ENCODE measurements around the gene PROM2. TPM values are rescaled to one million over a fixed set of nuclear protein-coding genes. Genes with fewer than 3 reads are reported as not detected.

The PROM2 gene
- total RNA-seq, 2 donors from 2014 or later = 2.2 to 2.3 TPM

DNA sequence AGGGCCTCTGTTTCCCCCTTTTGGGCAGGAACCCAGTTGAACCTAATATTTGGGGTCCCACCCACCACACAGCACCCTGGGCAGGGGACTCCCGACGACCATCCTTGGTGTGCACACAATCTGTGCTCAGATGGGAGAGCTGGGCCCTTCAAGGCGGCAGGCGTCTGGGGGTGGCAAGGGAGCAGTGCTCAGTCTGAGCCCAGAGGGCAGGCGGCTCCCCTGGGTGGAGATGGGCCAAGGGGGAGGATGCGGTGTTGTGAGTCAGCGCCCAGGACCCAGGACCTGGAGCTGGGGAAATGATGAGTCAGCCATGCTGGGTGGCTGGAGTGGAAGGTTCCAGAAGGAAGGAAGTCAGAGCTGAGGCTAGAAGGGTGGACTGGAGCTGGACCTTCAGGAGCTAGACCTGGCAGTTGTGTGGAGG, 3.8 kb downstream of the PROM2 start:
- H3K27ac ChIP-seq (ENCODE audit: low read depth, low read length) = no peak overlapping the region
- TF ChIP-seq, protein P1, sequence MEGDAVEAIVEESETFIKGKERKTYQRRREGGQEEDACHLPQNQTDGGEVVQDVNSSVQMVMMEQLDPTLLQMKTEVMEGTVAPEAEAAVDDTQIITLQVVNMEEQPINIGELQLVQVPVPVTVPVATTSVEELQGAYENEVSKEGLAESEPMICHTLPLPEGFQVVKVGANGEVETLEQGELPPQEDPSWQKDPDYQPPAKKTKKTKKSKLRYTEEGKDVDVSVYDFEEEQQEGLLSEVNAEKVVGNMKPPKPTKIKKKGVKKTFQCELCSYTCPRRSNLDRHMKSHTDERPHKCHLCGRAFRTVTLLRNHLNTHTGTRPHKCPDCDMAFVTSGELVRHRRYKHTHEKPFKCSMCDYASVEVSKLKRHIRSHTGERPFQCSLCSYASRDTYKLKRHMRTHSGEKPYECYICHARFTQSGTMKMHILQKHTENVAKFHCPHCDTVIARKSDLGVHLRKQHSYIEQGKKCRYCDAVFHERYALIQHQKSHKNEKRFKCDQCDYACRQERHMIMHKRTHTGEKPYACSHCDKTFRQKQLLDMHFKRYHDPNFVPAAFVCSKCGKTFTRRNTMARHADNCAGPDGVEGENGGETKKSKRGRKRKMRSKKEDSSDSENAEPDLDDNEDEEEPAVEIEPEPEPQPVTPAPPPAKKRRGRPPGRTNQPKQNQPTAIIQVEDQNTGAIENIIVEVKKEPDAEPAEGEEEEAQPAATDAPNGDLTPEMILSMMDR (conservative IDR thresholded peaks at IDR 0.05) = no peak
- H3K27me3 Mint-ChIP-seq (ENCODE audit: insufficient read depth) = no peaks in the 10 kb centered on the region
- no peak for DNase-seq
- H3K4me3 Mint-ChIP-seq = no peak overlapping the region
- no peaks in the 10 kb centered on the region for H3K27me3 ChIP-seq (ENCODE audit: control insufficient read depth, insufficient read depth, low read length, poor library complexity, severe bottlenecking)
- no peaks in the 10 kb centered on the region for H3K4me1 Mint-ChIP-seq
- H3K36me3 Mint-ChIP-seq (ENCODE audit: low read depth) = no peaks in the 10 kb centered on the region
- H3K9ac ChIP-seq (ENCODE audit: extremely low read depth, low read length, poor library complexity, severe bottlenecking) = no peak overlapping the region
- 94 to 95% methylated on average over 3 to 7 of the region's 7 CpGs for WGBS, 2 experiments (ENCODE audit: insufficient coverage in 1 of 2, insufficient read length in 1 of 2)
- H3K9me3 ChIP-seq (ENCODE audit: control insufficient read depth, low read length) = no peaks in the 10 kb centered on the region
- no peaks in the 10 kb centered on the region for H3K4me1 ChIP-seq (ENCODE audit: control insufficient read depth, insufficient read depth, low read length)
- no peak overlapping the region for H3K4me3 ChIP-seq (ENCODE audit: low read length)
- H3K9me3 Mint-ChIP-seq = no peaks in the 10 kb centered on the region
- no peaks in the 10 kb centered on the region for H3K36me3 ChIP-seq (ENCODE audit: control insufficient read depth, insufficient read depth, low read length)
- H3K27ac Mint-ChIP-seq = no peak overlapping the region

GRCh38 chr2:95278637-95279225, 4.5 kb downstream of the PROM2 start:
- H3K4me3 Mint-ChIP-seq = no peak overlapping the region
- TF ChIP-seq, protein P1 (conservative IDR thresholded peaks at IDR 0.05) = no peak
- 86 to 100% methylated on average over 3 to 11 of the region's 12 CpGs for WGBS, 2 experiments (ENCODE audit: insufficient coverage in 1 of 2, insufficient read length in 1 of 2)
- no peaks in the 10 kb centered on the region for H3K9me3 ChIP-seq (ENCODE audit: control insufficient read depth, low read length)
- no peak for DNase-seq
- no peaks in the 10 kb centered on the region for H3K9me3 Mint-ChIP-seq
- no peak overlapping the region for H3K27ac ChIP-seq (ENCODE audit: low read depth, low read length)
- no peak overlapping the region for H3K4me3 ChIP-seq (ENCODE audit: low read length)
- no peaks in the 10 kb centered on the region for H3K36me3 Mint-ChIP-seq (ENCODE audit: low read depth)
- no peaks in the 10 kb centered on the region for H3K36me3 ChIP-seq (ENCODE audit: control insufficient read depth, insufficient read depth, low read length)
- no peaks in the 10 kb centered on the region for H3K27me3 Mint-ChIP-seq (ENCODE audit: insufficient read depth)
- no peaks in the 10 kb centered on the region for H3K4me1 ChIP-seq (ENCODE audit: control insufficient read depth, insufficient read depth, low read length)
- H3K27me3 ChIP-seq (ENCODE audit: control insufficient read depth, insufficient read depth, low read length, poor library complexity, severe bottlenecking) = no peaks in the 10 kb centered on the region
- no peak overlapping the region for H3K9ac ChIP-seq (ENCODE audit: extremely low read depth, low read length, poor library complexity, severe bottlenecking)
- H3K4me1 Mint-ChIP-seq = no peaks in the 10 kb centered on the region
- H3K27ac Mint-ChIP-seq = no peak overlapping the region

DNA sequence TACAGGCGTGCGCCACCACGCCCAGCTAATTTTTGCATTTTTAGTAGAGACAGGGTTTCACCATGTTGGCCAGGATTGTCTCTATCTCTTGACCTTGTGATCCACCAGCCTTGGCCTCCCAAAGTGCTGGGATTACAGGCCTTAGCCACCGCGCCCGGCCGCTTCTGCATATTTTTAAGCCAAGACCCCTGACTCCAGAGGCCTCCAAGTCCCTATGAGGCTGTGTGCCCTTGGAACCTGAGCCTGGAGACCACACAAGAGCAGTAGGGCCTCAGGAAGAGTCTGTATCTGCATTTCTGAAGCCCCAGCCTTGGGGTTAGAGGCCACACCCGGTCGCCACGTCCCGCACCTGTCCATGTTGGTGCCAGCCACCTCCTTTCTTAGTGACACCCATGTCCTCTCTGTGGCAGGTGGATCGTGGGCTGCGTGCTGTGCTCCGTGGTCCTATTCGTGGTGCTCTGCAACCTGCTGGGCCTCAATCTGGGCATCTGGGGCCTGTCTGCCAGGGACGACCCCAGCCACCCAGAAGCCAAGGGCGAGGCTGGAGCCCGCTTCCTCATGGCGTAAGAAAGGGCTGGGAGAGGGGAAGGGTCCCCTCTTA, 5.3 kb downstream of the PROM2 start:
- H3K36me3 Mint-ChIP-seq (ENCODE audit: low read depth) = no peaks in the 10 kb centered on the region
- H3K9me3 ChIP-seq (ENCODE audit: control insufficient read depth, low read length) = no peaks in the 10 kb centered on the region
- H3K27ac ChIP-seq (ENCODE audit: low read depth, low read length) = no peak overlapping the region
- no peaks in the 10 kb centered on the region for H3K4me1 Mint-ChIP-seq
- no peaks in the 10 kb centered on the region for H3K27me3 Mint-ChIP-seq (ENCODE audit: insufficient read depth)
- TF ChIP-seq, protein P1 (conservative IDR thresholded peaks at IDR 0.05) = no peak
- H3K27me3 ChIP-seq (ENCODE audit: control insufficient read depth, insufficient read depth, low read length, poor library complexity, severe bottlenecking) = no peaks in the 10 kb centered on the region
- H3K4me1 ChIP-seq (ENCODE audit: control insufficient read depth, insufficient read depth, low read length) = no peaks in the 10 kb centered on the region
- H3K9ac ChIP-seq (ENCODE audit: extremely low read depth, low read length, poor library complexity, severe bottlenecking) = no peak overlapping the region
- no peak for DNase-seq
- no peak overlapping the region for H3K27ac Mint-ChIP-seq
- H3K4me3 ChIP-seq (ENCODE audit: low read length) = no peak overlapping the region
- no peaks in the 10 kb centered on the region for H3K9me3 Mint-ChIP-seq
- 95% methylated on average over 17 to 19 of the region's 19 CpGs for WGBS, 2 experiments (ENCODE audit: insufficient coverage in 1 of 2, insufficient read length in 1 of 2)
- no peaks in the 10 kb centered on the region for H3K36me3 ChIP-seq (ENCODE audit: control insufficient read depth, insufficient read depth, low read length)
- H3K4me3 Mint-ChIP-seq = no peak overlapping the region
